GM23248 (cell line): ENCODE data around the gene GPATCH2. TPM values are rescaled to one million over a fixed set of nuclear protein-coding genes. Genes with fewer than 3 reads are reported as not detected.

Experiments used
- DNase-seq: peaks from one replicate; pipeline ENCODE4 v3.0.0-alpha.2; 2015
- H2AFZ ChIP-seq: fragments of 200-600 bp; sonication (generic); 2 replicates; pipeline ENCODE4 v1.6.1; 2016; ENCODE audit warnings: antibody characterized with exemption
- H3F3A ChIP-seq: fragments of 200-600 bp; sonication (generic); 2 replicates; pipeline ENCODE4 v1.6.1; 2016; ENCODE audit warnings: mild to moderate bottlenecking, antibody characterized with exemption, mixed run types; ENCODE audit not compliant: insufficient read depth
- H3K27ac ChIP-seq: fragments of 200-600 bp; sonication (generic); 2 replicates; pipeline ENCODE4 v1.5.1; 2016; ENCODE audit warnings: mild to moderate bottlenecking
- H3K27me3 ChIP-seq: fragments of 200-600 bp; sonication (generic); replicated peaks from 2 replicates; pipeline ENCODE4 v1.6.1; 2016; ENCODE audit warnings: mild to moderate bottlenecking; ENCODE audit not compliant: insufficient read depth
- H3K36me3 ChIP-seq: fragments of 200-600 bp; sonication (generic); 2 replicates; pipeline ENCODE4 v1.6.1; 2016; ENCODE audit warnings: low read depth, mild to moderate bottlenecking
- H3K4me1 ChIP-seq: fragments of 200-600 bp; sonication (generic); 2 replicates; pipeline ENCODE4 v1.6.1; 2016; ENCODE audit warnings: mild to moderate bottlenecking; ENCODE audit not compliant: insufficient read depth
- H3K4me2 ChIP-seq: fragments of 200-600 bp; sonication (generic); one replicate; pipeline ENCODE4 v1.6.1; 2016; ENCODE audit warnings: mild to moderate bottlenecking; ENCODE audit not compliant: unreplicated experiment
- H3K4me3 ChIP-seq: fragments of 200-600 bp; sonication (generic); 2 replicates; pipeline ENCODE4 v1.5.1; 2016; ENCODE audit warnings: mild to moderate bottlenecking
- H3K79me2 ChIP-seq: fragments of 200-600 bp; sonication (generic); 2 replicates; pipeline ENCODE4 v1.6.1; 2016; ENCODE audit warnings: mild to moderate bottlenecking; ENCODE audit not compliant: insufficient read depth
- H3K9ac ChIP-seq: fragments of 200-600 bp; sonication (generic); 2 replicates; pipeline ENCODE4 v1.6.1; 2016; ENCODE audit warnings: mild to moderate bottlenecking
- H3K9me2 ChIP-seq: fragments of 200-600 bp; sonication (generic); 2 replicates; pipeline ENCODE4 v1.6.1; 2016; ENCODE audit warnings: mixed run types, mild to moderate bottlenecking, moderate library complexity; ENCODE audit not compliant: insufficient read depth
- H3K9me3 ChIP-seq: fragments of 200-600 bp; sonication (generic); one replicate; pipeline ENCODE4 v1.6.1; 2017; ENCODE audit warnings: low read depth
- H4K20me1 ChIP-seq: fragments of 200-600 bp; sonication (generic); 2 replicates; pipeline ENCODE4 v1.6.0; 2016; ENCODE audit not compliant: insufficient read depth
- EZH2 ChIP-seq: fragments of 200-600 bp; sonication (generic); IDR thresholded peaks from 2 replicates; pipeline ENCODE4 v1.6.1; 2018; ENCODE audit warnings: antibody characterized with exemption, mild to moderate bottlenecking; ENCODE audit not compliant: insufficient read depth, poor library complexity, severe bottlenecking
- EZH2phosphoT487 ChIP-seq: fragments of 200-600 bp; sonication (generic); IDR thresholded peaks from 2 replicates; pipeline ENCODE4 v1.6.1; 2018; ENCODE audit warnings: antibody characterized with exemption, moderate library complexity, mild to moderate bottlenecking, low read depth; ENCODE audit not compliant: insufficient read depth
- WGBS, 2 experiments: methylation state at CpG; one replicate each; pipeline ENCODE4 v1.1.6; 2015 to 2017; ENCODE audit warnings: low lambda C conversion rate in 2 of 2, low coverage in 1 of 2; ENCODE audit errors: missing lambda C conversion rate in 2 of 2; 5-methylcytosine and 5-hydroxymethylcytosine counted together
- in situ Hi-C: fragments of 300-500 bp; cut with MboI; formaldehyde crosslinking; loops from 2 replicates; pipeline ENCODE4 v1.15.0; 2020
- polyA plus RNA-seq: library from polyadenylated mRNA; unstranded; fragments of >200 nt; fragmentation: Nextera tagmentation; extraction: Ambion mirVana; gene quantifications from 2 replicates; pipeline ENCODE4 v1.2.1, GENCODE V29; 2016
- total RNA-seq: library from RNA; depleted of rRNA; stranded (reverse); fragments of >200 nt; shearing (Covaris generic); gene quantifications from 2 replicates; pipeline ENCODE4 v1.2.3, GENCODE V29; 2014

Gene GPATCH2
- total and polyA plus RNA-seq, 2 experiments from 2014 or later, result 6.3 to 8.2 TPM

- H3K27me3 ChIP-seq, result no peaks in the 10 kb centered on the region; the same call in 1 of the 2 replicates
- in situ Hi-C loops, result no loop called here
- no peak for DNase-seq
Measured at GRCh38 chr1:217403026-217403720, 227.7 kb downstream of the GPATCH2 start.

DNA sequence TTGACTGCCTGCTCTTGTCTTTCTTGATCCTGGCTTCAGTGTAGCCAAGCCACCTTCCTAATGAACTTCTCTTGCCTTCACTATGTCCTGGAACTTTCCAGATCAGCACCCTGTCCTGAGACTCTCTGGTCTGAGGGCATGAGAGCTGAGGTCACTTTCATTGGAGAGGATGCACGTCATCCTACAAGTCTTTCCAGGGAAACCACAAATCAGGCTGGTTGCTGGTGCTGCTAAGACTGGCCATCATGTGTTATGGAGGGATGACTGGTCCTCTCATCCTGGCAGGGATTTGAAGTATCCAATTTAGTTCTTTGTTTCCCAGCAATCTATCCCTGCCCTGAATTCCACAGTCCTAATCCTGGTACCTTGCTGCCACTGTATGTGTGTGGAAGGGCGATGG lies 228.6 kb downstream of the GPATCH2 start:
- Histone ChIP-seq H3K9me3 (no peaks in the 10 kb centered on the region), H3F3A (no peaks in the 10 kb centered on the region), H4K20me1 (no peaks in the 10 kb centered on the region), H3K4me1 (no peaks in the 10 kb centered on the region), H3K79me2 (no peaks in the 10 kb centered on the region), H3K27ac (no peak overlapping the region), H3K4me2 (no peak overlapping the region), H3K36me3 (no peaks in the 10 kb centered on the region), H3K9ac (no peak overlapping the region), H3K9me2 (no peaks in the 10 kb centered on the region), H3K4me3 (no peak overlapping the region), H2AFZ (no peak overlapping the region), H3K27me3 (no peaks in the 10 kb centered on the region; the same call in 1 of the 2 replicates)
- no peak for TF ChIP-seq EZH2phosphoT487
- TF ChIP-seq EZH2, result no peak
- peak; percentile 36 for DNase-seq
- in situ Hi-C loops, result no loop called here
- WGBS, 2 experiments, result 16 to 28% methylated on average over 2 of the region's 2 CpGs

More at GRCh38 chr1:217403026-217403720, 227.7 kb downstream of the GPATCH2 start:
- Histone ChIP-seq H3K9me3 (no peaks in the 10 kb centered on the region), H3K4me1 (no peaks in the 10 kb centered on the region), H3K9ac (no peak overlapping the region), H3F3A (no peaks in the 10 kb centered on the region), H4K20me1 (no peaks in the 10 kb centered on the region), H3K4me2 (no peak overlapping the region), H3K36me3 (no peaks in the 10 kb centered on the region), H3K79me2 (no peaks in the 10 kb centered on the region), H2AFZ (no peak overlapping the region), H3K27ac (no peak overlapping the region), H3K9me2 (no peaks in the 10 kb centered on the region), H3K4me3 (no peak overlapping the region)
- WGBS, 2 experiments, result 42 to 46% methylated on average over 8 of the region's 8 CpGs
- no peak for TF ChIP-seq EZH2
- no peak for TF ChIP-seq EZH2phosphoT487

DNA sequence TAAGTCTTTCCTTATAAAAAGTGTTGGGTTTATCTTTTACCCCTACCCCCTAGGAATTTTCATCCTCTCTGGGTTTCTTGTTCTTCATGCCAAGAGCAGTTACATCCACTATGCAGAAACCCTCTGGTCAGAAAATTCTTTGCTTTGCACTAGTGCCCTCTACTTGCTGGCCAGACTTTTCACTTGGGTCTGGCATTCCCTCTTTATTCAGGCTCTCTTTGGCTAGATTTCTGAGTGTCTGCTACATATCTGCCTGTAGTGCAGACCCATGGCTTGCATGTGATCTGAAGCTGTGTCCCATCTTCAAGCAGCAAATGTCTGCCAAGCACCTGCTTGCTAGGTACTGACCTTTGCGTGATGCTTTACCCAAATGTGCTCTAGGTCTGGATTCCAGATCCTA lies 237.0 kb downstream of the GPATCH2 start:
- Histone ChIP-seq H3F3A (no peaks in the 10 kb centered on the region), H3K27ac (no peak overlapping the region), H3K9me3 (no peaks in the 10 kb centered on the region), H3K4me3 (no peak overlapping the region), H3K9me2 (no peaks in the 10 kb centered on the region), H3K36me3 (no peaks in the 10 kb centered on the region), H3K79me2 (no peaks in the 10 kb centered on the region), H3K9ac (no peak overlapping the region), H2AFZ (no peak overlapping the region), H3K4me1 (no peaks in the 10 kb centered on the region), H3K27me3 (peaks cover 9% of the 10 kb centered on the region; the same call in 1 of the 2 replicates), H3K4me2 (no peak overlapping the region), H4K20me1 (no peaks in the 10 kb centered on the region)
- no peak for TF ChIP-seq EZH2
- TF ChIP-seq EZH2phosphoT487, result no peak
- WGBS, 2 experiments, result 0 to 11% methylated on average over 1 of the region's 1 CpG
- no peak for DNase-seq
- in situ Hi-C loops, result no loop called here

- in situ Hi-C loops, result no loop called here
- H3K36me3 ChIP-seq, result no peaks in the 10 kb centered on the region
- no peak overlapping the region for H3K4me2 ChIP-seq
- no peak overlapping the region for H3K9ac ChIP-seq
- peaks cover 9% of the 10 kb centered on the region; the same call in 1 of the 2 replicates for H3K27me3 ChIP-seq
- no peaks in the 10 kb centered on the region for H3K9me3 ChIP-seq
- H3K9me2 ChIP-seq, result no peaks in the 10 kb centered on the region
- no peak overlapping the region for H2AFZ ChIP-seq
- H3K4me3 ChIP-seq, result no peak overlapping the region
- no peak for TF ChIP-seq EZH2phosphoT487
- no peak for TF ChIP-seq EZH2
- 4 to 10% methylated on average over 3 of the region's 3 CpGs for WGBS, 2 experiments
- no peaks in the 10 kb centered on the region for H3K79me2 ChIP-seq
- no peak for DNase-seq
- H3F3A ChIP-seq, result no peaks in the 10 kb centered on the region
- H3K27ac ChIP-seq, result no peak overlapping the region
- no peaks in the 10 kb centered on the region for H4K20me1 ChIP-seq
- H3K4me1 ChIP-seq, result no peaks in the 10 kb centered on the region
Measured at GRCh38 chr1:217392441-217392840, 238.4 kb downstream of the GPATCH2 start.

DNA sequence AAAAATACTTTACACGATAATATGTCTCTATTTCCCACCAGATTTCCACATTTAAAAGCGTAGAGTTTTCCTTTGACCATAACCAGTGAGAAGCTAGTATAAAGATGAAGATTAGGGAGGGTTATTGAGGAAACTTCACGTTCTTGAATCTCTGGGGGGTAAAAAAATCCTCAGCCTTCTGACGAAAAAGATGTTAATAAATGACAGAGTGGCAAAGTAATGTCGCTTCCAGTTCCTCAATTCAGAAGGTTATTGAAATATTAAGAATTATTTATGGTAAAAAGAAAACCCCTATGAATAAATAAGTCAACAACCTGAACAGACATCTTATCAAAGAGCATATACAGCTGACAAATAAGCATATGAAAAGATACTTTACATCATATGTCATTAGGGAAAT lies 241.0 kb downstream of the GPATCH2 start:
- no peak overlapping the region for H3K4me3 ChIP-seq
- TF ChIP-seq EZH2phosphoT487, result no peak
- TF ChIP-seq EZH2, result no peak
- no peak overlapping the region for H3K27ac ChIP-seq
- no peak overlapping the region for H3K4me2 ChIP-seq
- no peaks in the 10 kb centered on the region for H3K9me2 ChIP-seq
- 33 to 40% methylated on average over 5 of the region's 5 CpGs for WGBS, 2 experiments
- H3K9me3 ChIP-seq, result no peaks in the 10 kb centered on the region
- H3K4me1 ChIP-seq, result no peaks in the 10 kb centered on the region
- no peak for DNase-seq
- no peaks in the 10 kb centered on the region for H3K79me2 ChIP-seq
- H3K36me3 ChIP-seq, result no peaks in the 10 kb centered on the region
- no peak overlapping the region for H2AFZ ChIP-seq
- peaks cover 9% of the 10 kb centered on the region; the same call in 1 of the 2 replicates for H3K27me3 ChIP-seq
- no peak overlapping the region for H3K9ac ChIP-seq
- H4K20me1 ChIP-seq, result no peaks in the 10 kb centered on the region
- no peaks in the 10 kb centered on the region for H3F3A ChIP-seq
- in situ Hi-C loops, result no loop called here
